WTC11 (cell line): ENCODE data around the gene TP53I13. TPM values are rescaled to one million over a fixed set of nuclear protein-coding genes. Genes with fewer than 3 reads are reported as not detected.

ENCODE experiments used
- AFF4 ChIP-seq: sonication (generic); formaldehyde crosslinking; IDR thresholded peaks from 2 replicates; pipeline ENCODE4 v1.8.1; 2023; ENCODE audit warnings: mild to moderate bottlenecking, missing genetic modification reagents, borderline replicate concordance
- ATF6 ChIP-seq: sonication (generic); formaldehyde crosslinking; IDR thresholded peaks from 2 replicates; pipeline ENCODE4 v1.8.1; 2023; ENCODE audit warnings: mild to moderate bottlenecking, missing genetic modification reagents
- CBFB ChIP-seq: sonication (generic); formaldehyde crosslinking; IDR thresholded peaks from 2 replicates; pipeline ENCODE4 v1.8.1; 2022; ENCODE audit warnings: mild to moderate bottlenecking, low read depth, missing genetic modification reagents
- ESRRA ChIP-seq: sonication (generic); formaldehyde crosslinking; IDR thresholded peaks from 2 replicates; pipeline ENCODE4 v1.8.1; 2022; ENCODE audit warnings: mild to moderate bottlenecking, missing genetic modification reagents, borderline replicate concordance
- FOXP1 ChIP-seq: sonication (generic); formaldehyde crosslinking; IDR thresholded peaks from 2 replicates; pipeline ENCODE4 v1.8.0; 2022; ENCODE audit warnings: missing genetic modification reagents, mild to moderate bottlenecking, moderate library complexity, borderline replicate concordance
- FOXP4 ChIP-seq: sonication (generic); formaldehyde crosslinking; IDR thresholded peaks from 2 replicates; pipeline ENCODE4 v1.8.0; 2022; ENCODE audit warnings: mild to moderate bottlenecking, missing genetic modification reagents
- HMGA2 ChIP-seq: fragments of 250-450 bp; sonication (Bioruptor Pico); IDR thresholded peaks from 2 replicates; pipeline ENCODE4 v1.4.0; 2021; ENCODE audit warnings: mild to moderate bottlenecking, moderate library complexity
- JUN ChIP-seq: sonication (generic); formaldehyde crosslinking; IDR thresholded peaks from 2 replicates; pipeline ENCODE4 v1.8.0; 2023; ENCODE audit warnings: mild to moderate bottlenecking, missing genetic modification reagents
- MYBL2 ChIP-seq: sonication (generic); formaldehyde crosslinking; IDR thresholded peaks from 2 replicates; pipeline ENCODE4 v1.8.1; 2023; ENCODE audit warnings: mild to moderate bottlenecking, moderate library complexity, missing genetic modification reagents
- OVOL2 ChIP-seq: fragments of 250-450 bp; sonication (Bioruptor Pico); IDR thresholded peaks from 2 replicates; pipeline ENCODE4 v1.9.0; 2021; ENCODE audit warnings: mild to moderate bottlenecking, borderline replicate concordance
- SP1 ChIP-seq: sonication (generic); formaldehyde crosslinking; conservative IDR thresholded peaks from 2 replicates; pipeline ENCODE4 v1.8.1; 2022; ENCODE audit warnings: missing genetic modification reagents
- STAT6 ChIP-seq: sonication (generic); formaldehyde crosslinking; conservative IDR thresholded peaks from 2 replicates; pipeline ENCODE4 v1.8.1; 2023; ENCODE audit warnings: mild to moderate bottlenecking, low read depth, missing genetic modification reagents, moderate library complexity
- TP53 ChIP-seq: sonication (generic); formaldehyde crosslinking; IDR thresholded peaks from 2 replicates; pipeline ENCODE4 v1.8.1; 2023; ENCODE audit warnings: mild to moderate bottlenecking, missing genetic modification reagents
- ZNF263 ChIP-seq: sonication (generic); formaldehyde crosslinking; IDR thresholded peaks from 2 replicates; pipeline ENCODE4 v1.8.1; 2022; ENCODE audit warnings: low read depth, mild to moderate bottlenecking, moderate library complexity, missing genetic modification reagents
- ZNF416 ChIP-seq: fragments of 250-450 bp; sonication (Bioruptor Pico); IDR thresholded peaks from 2 replicates; pipeline ENCODE4 v1.9.0; 2021; ENCODE audit warnings: mild to moderate bottlenecking, inconsistent platforms
- total RNA-seq: library from RNA; stranded (reverse); gene quantifications from 3 replicates; pipeline ENCODE4 v1.2.3, GENCODE V29; 2021
- TF ChIP-seq, protein P1 (sequence below): sonication (generic); formaldehyde crosslinking; conservative IDR thresholded peaks from 2 replicates; pipeline ENCODE4 v1.8.1; 2022; ENCODE audit warnings: mild to moderate bottlenecking, missing genetic modification reagents
- TF ChIP-seq, protein P2 (sequence below): sonication (generic); formaldehyde crosslinking; IDR thresholded peaks from 2 replicates; pipeline ENCODE4 v1.8.1; 2023; ENCODE audit warnings: mild to moderate bottlenecking, missing genetic modification reagents, moderate library complexity

Gene TP53I13
- total RNA-seq, 1 experiment from 2014 or later: 41.9 TPM

- TF ChIP-seq STAT6: no peak
- no peak for TF ChIP-seq MYBL2 (CRISPR knock-in tag)
- 0 out of 2 replicates have a peak, but pooled peaks have one; percentile 84 for TF ChIP-seq TP53 (CRISPR knock-in tag)
- TF ChIP-seq SP1 (CRISPR knock-in tag): 0 out of 2 replicates have a peak, but pooled peaks have one; percentile 55
- TF ChIP-seq ZNF416 (CRISPR knock-in tag): no peak
- TF ChIP-seq CBFB (CRISPR knock-in tag): peak; percentile 71; the same call in 1 of the 2 replicates
- no peak for TF ChIP-seq AFF4 (CRISPR knock-in tag)
- TF ChIP-seq ESRRA (CRISPR knock-in tag): no peak
- TF ChIP-seq ZNF263 (CRISPR knock-in tag): no peak
- TF ChIP-seq JUN (CRISPR knock-in tag): no peak
- TF ChIP-seq, protein P1, sequence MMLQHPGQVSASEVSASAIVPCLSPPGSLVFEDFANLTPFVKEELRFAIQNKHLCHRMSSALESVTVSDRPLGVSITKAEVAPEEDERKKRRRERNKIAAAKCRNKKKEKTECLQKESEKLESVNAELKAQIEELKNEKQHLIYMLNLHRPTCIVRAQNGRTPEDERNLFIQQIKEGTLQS (CRISPR knock-in tag): no peak
- TF ChIP-seq OVOL2 (CRISPR knock-in tag): no peak
- TF ChIP-seq ATF6 (CRISPR knock-in tag): no peak
- no peak for TF ChIP-seq HMGA2 (CRISPR knock-in tag)
- 0 out of 2 replicates have a peak, but pooled peaks have one; percentile 51 for TF ChIP-seq FOXP4 (CRISPR knock-in tag)
- peak; percentile 34; the same call in 1 of the 2 replicates for TF ChIP-seq FOXP1 (CRISPR knock-in tag)
- TF ChIP-seq, protein P2, sequence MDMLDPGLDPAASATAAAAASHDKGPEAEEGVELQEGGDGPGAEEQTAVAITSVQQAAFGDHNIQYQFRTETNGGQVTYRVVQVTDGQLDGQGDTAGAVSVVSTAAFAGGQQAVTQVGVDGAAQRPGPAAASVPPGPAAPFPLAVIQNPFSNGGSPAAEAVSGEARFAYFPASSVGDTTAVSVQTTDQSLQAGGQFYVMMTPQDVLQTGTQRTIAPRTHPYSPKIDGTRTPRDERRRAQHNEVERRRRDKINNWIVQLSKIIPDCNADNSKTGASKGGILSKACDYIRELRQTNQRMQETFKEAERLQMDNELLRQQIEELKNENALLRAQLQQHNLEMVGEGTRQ (CRISPR knock-in tag): peak; percentile 67
Observed at GRCh38 chr17:29579866-29580771, 11.6 kb downstream of the TP53I13 start (continued).
